AG10803 (cell line): ENCODE results near the gene ARHGAP21.
"Not testable (repeated sequence)": the region's sequence is repeated elsewhere in the genome, so short reads cannot be mapped to it uniquely, and the experiment has no call there.

Source experiments
- DNase-seq: peaks from one replicate; pipeline ENCODE4 v3.0.0; 2010; ENCODE audit warnings: low read depth
- H3K4me3 ChIP-seq: 2 replicates; pipeline ENCODE4 v1.5.1; 2011; ENCODE audit warnings: mild to moderate bottlenecking, low read length, control low read depth
- TF ChIP-seq, protein P1 (sequence below): conservative IDR thresholded peaks from 2 replicates; pipeline ENCODE4 v1.5.1; 2011; ENCODE audit warnings: mild to moderate bottlenecking, low read length, control low read depth, inconsistent platforms

ARHGAP21 gene

DNA sequence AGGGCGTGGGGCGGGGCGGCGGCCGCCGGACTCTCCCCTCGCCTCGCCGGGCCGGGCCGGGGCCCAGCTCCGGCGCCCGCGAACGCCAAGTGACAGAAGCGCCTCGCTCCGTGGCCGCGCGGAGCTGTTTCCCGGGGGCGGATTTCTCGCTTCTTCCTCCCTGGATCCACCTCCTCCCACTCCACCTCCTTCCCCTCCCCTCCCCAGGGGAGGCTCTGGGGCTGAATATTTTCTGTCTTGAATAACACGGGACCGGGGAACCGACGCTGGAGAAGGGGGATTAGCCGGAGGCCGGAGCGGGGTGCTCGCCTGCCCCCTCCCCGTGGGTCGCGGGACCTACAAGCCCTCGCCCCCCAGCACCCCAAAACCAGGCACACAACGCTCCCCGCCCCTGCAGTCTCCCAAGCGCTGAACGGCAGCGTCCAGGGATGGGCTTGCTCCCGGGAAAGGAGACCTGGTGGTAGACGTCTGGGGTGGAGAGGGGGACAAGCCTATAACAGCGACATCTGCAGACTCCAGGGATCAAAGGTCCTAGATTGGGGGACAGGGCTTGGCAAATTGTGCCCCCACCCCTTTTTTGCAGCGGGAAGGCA lies at the start of gene ARHGAP21:
ARHGAP21 (minus strand) TSS at position 100 of the 593 bp plus-strand sequence. CDS start 1,988 bp downstream, outside the sequence.
- TF ChIP-seq, protein P1, sequence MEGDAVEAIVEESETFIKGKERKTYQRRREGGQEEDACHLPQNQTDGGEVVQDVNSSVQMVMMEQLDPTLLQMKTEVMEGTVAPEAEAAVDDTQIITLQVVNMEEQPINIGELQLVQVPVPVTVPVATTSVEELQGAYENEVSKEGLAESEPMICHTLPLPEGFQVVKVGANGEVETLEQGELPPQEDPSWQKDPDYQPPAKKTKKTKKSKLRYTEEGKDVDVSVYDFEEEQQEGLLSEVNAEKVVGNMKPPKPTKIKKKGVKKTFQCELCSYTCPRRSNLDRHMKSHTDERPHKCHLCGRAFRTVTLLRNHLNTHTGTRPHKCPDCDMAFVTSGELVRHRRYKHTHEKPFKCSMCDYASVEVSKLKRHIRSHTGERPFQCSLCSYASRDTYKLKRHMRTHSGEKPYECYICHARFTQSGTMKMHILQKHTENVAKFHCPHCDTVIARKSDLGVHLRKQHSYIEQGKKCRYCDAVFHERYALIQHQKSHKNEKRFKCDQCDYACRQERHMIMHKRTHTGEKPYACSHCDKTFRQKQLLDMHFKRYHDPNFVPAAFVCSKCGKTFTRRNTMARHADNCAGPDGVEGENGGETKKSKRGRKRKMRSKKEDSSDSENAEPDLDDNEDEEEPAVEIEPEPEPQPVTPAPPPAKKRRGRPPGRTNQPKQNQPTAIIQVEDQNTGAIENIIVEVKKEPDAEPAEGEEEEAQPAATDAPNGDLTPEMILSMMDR = peak; percentile 9; the same call in 1 of the 2 replicates
- peak within 1 kb of the TSS; percentile 93 for H3K4me3 ChIP-seq
- peak; percentile 74 for DNase-seq

DNA sequence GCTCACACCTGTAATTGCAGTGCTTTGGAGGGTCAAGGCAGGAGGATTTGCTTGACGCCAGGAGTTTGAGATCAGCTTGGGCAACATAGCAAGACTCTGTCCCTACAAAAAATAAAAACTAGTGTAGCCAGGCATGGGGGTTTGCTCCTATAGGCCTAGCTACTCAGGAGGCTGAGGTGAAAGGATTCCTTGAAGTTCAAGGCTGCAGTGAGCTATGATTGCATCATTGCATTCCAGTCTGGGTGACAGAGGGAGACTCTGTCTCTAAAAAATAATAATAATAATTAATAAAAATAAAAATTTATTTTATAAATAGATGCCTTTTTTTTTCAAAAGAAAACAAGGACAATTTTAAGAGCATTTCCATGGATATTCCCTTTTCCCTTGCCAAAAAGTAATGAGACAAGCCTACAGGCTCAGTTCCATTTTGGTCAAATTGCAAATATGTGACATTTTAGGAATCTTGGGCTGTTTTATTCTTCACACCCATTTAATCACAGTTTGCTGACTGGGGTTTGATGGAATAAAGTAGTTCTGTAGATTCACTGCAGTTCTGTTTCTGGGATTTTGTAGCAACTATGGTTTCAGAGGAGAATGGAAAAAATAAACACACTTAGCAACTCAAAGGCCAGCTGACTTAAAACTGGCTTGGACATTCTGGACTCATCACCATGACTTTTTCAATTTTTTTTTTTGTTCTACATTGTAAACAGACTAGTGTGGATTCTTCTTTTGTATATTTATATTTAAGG lies 48.4 kb upstream of the ARHGAP21 start:
- H3K4me3 ChIP-seq = no peak overlapping the region
- TF ChIP-seq, protein P1 = no peak
- DNase-seq = peak; percentile 25

DNA sequence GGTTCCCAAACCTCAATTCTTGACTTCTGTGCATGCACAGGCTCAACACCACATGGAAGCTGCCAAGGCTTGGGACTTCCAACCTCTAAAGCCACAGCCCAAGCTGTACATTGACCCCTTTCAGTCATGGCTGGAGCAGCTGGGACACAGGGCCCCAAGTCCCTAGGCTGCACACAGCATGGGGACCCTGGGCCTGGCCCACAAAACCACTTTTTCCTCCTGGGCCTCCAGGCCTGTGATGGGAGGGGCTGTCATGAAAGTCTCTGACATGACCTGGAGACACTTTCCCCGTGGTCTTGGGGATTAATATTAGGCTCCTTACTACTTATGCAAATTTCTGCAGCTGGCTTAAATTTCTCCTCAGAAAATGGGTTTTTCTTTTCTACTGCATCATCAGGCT lies 41.3 kb upstream of the ARHGAP21 start:
- H3K4me3 ChIP-seq, DNase-seq: not testable (repeated sequence)

DNA sequence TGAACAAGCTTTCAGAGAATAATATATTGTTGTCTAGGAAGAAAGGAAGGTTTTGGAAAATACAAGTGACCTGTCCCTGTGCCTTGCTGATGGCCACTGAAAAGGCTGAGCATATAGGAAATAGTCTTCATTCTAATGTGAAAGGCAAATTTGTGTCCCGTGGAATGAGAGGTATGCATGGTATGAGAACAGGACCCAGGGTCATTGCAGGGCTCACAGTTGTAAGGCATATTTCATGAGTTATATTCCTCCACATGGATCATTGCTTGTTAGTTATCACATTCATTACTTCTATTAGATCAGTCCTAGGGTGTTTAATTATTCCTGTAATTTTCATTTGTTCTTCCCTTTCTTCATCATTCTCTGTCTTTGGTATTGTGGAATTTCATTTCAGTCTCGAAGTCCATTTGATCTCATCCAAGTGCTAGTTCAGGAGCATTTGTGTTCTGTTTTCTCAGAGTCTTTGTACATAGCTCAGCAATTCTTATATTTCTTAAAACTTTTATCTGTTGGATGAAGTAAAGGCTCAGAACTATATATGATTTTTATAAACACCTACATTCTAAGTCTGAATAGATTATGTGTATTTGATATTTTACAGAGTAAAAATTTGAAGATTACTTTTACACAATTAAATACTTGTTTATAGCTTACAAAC lies 39.4 kb upstream of the ARHGAP21 start:
- no peak overlapping the region for H3K4me3 ChIP-seq
- peak; percentile 79 for DNase-seq
- TF ChIP-seq, protein P1 = no peak

DNA sequence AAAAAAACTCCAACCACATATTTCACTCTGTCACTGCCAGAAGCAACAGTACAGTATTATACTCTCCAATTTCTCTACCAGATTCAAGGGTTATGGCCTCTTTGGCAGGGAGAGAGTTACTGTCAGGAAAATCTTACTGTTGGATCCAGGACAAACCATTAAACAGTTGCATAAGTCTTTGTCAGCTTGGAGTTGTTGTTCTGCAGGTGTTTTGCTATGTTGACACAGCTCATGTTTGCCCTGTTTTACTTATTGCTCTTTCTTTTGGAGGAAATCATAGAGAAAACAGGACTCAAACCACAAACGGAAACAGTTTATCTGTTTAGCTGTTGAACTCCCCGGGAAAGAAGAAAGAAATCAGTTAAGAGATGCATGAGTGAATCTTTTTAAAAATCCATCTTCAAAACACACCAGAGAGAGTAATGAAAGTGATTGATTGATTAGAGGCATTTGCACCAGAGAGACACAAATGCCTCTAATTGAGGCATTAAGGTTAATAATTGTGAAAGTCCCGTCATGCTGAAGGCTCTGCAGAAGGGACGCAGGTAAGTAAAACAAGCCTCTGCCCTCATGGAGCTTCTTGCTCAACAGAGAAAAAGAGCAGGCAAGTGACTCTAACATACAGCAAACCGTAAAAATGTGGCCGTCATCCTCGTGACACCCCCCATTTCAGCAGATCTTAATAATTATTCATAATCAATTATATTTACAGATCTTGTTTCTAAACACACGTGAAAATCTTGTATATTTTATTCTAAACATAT lies 38.7 kb upstream of the ARHGAP21 start:
- peak; percentile 59 for DNase-seq
- H3K4me3 ChIP-seq = no peak overlapping the region
- TF ChIP-seq, protein P1 = no peak

DNA sequence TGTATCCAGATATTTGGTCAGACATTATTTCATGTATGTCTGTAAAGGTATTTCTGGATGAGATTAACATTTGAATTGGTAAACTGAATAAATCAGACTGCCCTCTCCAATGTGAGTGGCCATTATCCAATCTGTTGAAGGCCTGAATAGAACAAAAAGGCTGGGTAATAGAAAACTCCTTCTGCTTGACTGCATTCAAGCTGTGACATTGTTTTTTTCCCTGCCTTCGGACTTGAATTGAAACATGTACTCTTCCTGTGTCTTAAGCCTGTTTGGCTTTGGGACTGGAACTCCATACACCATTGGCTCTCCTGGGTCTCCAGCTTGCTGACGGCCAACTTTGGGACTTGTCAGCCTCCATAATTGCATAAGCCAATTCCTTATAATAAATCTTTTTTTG lies 36.0 kb upstream of the ARHGAP21 start:
- no peak for DNase-seq
- H3K4me3 ChIP-seq = no peak overlapping the region
- TF ChIP-seq, protein P1 = no peak

DNA sequence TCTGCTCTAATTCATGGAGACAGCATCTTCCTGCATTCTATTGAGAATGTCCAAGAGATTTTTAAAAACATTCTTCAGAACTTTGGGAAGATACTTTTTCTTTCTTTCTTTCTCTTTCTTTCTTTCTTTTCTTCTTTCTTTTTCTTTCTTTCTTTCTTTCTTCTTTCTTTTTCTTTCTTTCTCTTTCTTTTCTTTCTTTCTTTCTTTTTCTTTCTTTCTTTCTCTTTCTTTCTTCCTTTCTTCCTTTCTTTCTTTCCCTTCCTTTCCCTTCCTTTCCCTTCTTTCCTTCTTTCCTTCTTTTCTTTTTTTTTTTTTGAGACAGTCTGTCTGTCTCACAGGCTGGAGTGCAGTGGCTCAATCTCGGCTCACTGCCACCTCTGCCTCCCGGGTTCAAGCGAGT lies 34.6 kb upstream of the ARHGAP21 start:
- DNase-seq, H3K4me3 ChIP-seq: not testable (repeated sequence)
